GM18511 (cell line): ENCODE results near the gene TRAPPC4.
"Not testable (repeated sequence)": the region's sequence is repeated elsewhere in the genome, so short reads cannot be mapped to it uniquely, and the experiment has no call there.

Source experiments
- ATAC-seq: cut with Tn5 transposase; IDR thresholded peaks from one replicate; pipeline ENCODE4 v1.9.1; 2021; ENCODE audit warnings: mild to moderate bottlenecking, moderate library complexity; ENCODE audit not compliant: unreplicated experiment

The TRAPPC4 gene

DNA sequence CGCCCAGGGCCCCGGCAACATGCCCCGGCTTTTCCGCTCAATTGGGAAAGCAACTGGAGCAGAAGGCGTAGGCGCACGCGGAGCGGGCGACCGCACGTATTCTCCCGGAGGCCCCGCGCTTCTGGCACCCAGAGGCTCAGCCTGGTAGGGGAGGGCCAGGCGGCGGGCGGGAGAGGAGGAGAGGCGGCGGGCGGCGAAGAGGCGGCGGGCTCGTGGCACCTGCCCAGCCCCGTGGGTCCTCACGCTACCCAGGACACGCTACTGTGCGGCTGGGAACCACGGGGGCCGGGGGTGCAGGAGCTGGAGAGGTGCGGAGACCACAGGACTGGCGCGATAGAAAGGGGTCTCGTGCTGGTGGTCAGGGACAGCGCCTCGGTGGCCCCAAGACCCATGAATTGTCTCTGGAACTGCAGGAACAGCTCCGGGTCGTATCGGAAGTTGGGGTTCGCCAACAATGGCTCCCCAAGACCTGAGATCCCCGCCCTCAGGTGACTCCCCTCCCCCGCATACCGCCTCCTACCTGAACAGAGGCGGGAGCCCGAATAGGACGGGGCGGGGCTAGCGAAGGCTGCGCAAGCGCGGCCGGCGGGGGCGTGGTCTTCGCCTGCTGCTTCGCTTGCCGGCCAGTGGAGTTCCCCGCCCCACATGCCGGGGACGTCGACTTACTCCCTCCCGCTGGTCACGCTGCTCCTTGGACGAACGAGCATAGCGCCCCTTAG lies 11.9 kb downstream of the TRAPPC4 start, which contains the start of gene SLC37A4:
Gene SLC37A4, minus strand, starts transcription at position 549 of the 719 bp plus-strand sequence.
- peak; percentile 80 for ATAC-seq

GRCh38 chr11:119031912-119032280 lies 13.3 kb downstream of the TRAPPC4 start:
- ATAC-seq = no peak

DNA sequence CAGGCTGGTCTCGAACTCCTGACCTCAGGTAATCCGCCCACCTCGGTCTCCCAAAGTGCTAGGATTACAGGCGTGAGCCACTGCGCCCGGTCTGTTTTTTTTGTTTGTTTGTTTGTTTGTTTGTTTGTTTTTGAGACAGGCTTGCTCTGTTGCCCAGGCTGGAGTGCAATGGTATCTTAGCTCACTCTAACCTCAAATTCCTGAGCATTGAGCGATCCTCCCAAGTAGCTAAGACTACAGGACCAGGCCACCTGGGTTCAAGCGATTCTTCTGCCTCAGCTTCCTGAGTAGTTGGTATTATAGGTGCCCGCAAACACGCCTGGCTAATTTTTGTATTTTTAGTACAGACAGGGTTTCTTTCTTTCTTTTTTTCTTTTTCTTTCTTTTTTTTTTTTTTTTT lies 14.9 kb downstream of the TRAPPC4 start:
- not testable (repeated sequence) for ATAC-seq

DNA sequence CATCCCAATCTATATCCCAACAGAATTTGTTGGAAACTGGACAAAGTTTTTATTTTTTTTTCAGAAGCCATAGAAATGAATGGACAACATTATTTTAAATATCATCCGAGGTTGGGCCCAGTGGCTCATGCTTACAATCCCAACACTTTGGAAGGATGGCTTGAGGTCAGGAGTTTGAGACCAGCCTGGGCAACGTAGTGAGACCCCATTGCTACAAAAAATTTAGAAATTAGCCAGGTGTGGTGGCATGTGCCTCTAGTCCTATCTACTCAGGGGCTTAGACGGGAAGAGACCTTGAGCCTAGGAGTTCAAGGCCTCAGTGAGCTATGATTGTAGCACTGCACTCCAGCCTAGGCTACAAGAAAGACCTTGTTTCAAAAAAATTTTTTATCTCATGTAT lies 16.2 kb downstream of the TRAPPC4 start:
- ATAC-seq = no peak

GRCh38 chr11:119038884-119039283 lies 20.3 kb downstream of the TRAPPC4 start:
- ATAC-seq = no peak

DNA sequence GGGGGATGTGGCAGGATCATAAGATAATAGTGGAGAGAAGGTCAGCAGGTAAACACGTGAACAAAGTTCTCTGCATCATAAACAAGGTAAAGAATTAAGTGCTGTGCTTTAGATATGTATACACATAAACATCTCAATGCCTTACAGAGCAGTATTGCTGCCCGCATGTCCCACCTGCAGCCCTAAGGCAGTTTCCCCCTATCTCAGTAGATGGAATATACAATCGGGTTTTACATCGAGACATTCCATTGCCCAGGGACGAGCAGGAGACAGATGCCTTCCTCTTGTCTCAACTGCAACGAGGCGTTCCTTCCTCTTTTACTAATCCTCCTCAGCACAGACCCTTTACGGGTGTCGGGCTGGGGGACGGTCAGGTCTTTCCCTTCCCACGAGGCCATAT lies 20.9 kb downstream of the TRAPPC4 start:
- not testable (repeated sequence) for ATAC-seq

- ATAC-seq = no peak
Measured at GRCh38 chr11:119041821-119042514, 23.4 kb downstream of the TRAPPC4 start.

DNA sequence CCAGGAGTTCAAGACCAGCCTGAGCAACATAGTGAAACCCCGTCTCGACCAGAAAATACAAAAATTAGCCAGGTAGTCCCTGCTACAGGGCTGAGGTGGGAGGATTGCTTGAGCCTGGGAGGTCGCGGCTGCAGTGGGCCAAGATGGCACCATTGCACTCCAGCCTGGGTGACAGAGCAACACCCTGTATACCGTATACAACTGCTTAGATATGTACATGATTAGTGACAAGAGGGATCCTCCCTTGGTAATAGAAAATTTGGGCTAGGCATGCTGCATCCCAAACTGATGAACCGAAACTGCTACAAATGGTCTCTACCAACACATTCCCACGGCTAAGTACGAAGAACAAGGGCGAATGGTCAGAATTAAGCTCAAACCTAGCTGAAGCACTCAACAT lies 24.4 kb downstream of the TRAPPC4 start:
- ATAC-seq = no peak

DNA sequence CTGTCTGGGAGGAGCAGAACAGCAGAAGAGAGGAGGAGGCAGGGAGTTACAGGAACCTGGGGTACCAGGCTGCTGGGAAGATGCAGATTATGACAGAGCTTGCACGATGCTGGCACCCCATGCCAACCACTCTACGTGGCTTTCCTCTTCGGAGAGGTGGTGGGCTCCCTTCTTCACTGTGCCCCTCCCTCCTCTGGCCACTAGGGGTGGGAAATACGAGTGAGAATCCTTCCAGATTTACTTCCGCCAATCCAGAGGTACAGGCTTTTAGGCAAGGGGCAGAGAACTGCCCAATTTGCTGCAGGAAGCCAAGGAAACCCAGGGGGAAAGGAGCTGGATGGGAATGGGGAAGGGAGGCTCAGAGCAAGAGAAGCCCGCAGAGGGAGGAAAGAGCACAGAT lies 26.1 kb downstream of the TRAPPC4 start:
- no peak for ATAC-seq

DNA sequence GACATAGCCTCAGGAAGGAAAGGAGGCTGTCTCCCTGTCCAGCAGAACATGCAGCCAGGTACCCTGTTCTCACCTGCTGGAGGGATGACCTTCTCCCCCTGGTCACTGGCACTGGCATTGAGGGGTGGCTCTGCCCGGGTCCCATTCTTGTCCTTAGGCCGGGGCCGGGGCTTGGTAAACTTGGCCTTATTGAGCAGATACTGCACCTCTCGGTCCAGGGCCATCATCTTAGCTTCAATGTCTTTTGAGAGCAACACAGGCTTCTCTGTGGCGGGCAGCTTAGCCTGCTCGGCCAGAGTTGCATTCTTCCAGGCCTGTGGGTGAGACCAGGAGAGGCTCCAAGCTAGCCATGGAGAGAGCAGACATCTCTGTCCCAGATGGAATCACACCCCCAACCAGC lies 27.9 kb downstream of the TRAPPC4 start:
- no peak for ATAC-seq

GRCh38 chr11:119047205-119047604 lies 28.6 kb downstream of the TRAPPC4 start:
- no peak for ATAC-seq

DNA sequence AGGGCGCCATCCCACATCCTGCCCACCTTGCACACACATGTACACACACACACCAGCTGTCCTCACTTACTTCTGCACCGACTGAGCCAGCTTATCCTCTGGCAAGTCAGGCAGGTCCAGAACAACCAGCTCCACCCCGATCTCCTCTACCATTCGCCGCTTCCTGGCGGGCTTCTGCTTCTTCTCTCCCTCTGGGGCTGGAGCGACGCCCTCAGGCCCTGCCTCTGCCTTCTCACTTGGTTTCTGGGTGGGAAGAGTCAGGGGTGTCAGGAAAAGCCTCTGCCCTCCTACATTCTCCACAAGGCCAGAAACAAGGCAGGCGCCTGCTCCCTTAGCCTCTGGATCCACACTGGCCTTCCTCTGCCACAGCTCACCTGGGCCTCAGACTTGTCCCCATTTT lies 30.1 kb downstream of the TRAPPC4 start:
- no peak for ATAC-seq

DNA sequence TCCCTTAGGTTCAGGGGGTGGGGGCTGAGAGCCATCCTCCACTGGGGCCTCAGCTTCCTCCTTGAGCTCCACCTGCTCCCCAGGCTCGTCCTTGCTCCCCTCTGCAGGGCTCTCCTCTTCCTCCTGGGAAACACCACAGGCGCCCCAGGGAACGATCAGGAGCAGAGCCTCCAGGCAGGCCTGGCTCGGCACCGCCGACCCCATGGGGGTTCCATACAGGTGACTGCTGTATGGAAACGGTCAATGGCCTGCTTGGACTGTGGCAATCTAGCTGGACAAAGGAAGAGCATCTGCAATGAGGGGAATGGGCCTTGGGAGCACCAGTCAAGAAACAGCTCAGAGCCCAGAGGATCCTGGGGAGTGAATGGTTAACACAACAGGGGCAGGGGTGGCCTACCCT lies 30.5 kb downstream of the TRAPPC4 start:
- no peak for ATAC-seq

GRCh38 chr11:119051440-119052162 lies 33.0 kb downstream of the TRAPPC4 start:
- peak; percentile 72 for ATAC-seq

DNA sequence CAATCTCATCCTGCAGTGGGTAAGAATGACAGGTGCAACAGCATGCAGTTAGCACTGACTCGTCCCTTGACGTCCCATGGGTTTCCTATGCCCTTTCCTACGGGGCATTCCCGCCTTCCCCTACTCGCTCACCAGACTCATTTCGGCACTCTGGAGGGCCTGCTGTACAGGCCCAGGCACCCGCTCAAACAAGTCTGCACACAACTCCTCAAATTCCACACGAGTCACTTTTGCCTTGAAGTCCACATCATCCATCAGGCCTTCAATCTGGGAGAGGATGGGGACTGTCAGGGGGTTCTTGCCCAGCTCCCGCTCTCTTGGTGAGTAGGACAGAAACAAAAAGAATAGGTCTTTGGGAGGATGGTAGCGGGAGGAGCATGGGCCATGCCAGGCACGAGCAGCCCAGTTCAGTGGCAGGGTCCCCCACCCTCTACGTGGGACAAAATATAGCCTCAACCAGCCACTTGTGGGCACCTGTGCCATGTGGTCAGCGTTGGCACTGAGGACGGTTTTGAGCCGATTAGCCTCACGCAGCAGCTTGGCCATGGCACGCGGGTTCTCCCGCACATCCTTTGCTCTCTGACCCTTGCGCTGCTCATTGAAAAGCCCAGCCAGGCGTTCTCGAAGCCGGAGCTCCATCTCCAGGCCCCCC lies 33.7 kb downstream of the TRAPPC4 start:
- no peak for ATAC-seq

GRCh38 chr11:119054418-119054817 lies 35.9 kb downstream of the TRAPPC4 start:
- ATAC-seq = no peak

- ATAC-seq = no peak
Measured at GRCh38 chr11:119055901-119056300, 37.3 kb downstream of the TRAPPC4 start.

GRCh38 chr11:119056421-119056999 lies 37.9 kb downstream of the TRAPPC4 start:
- peak; percentile 19 for ATAC-seq

DNA sequence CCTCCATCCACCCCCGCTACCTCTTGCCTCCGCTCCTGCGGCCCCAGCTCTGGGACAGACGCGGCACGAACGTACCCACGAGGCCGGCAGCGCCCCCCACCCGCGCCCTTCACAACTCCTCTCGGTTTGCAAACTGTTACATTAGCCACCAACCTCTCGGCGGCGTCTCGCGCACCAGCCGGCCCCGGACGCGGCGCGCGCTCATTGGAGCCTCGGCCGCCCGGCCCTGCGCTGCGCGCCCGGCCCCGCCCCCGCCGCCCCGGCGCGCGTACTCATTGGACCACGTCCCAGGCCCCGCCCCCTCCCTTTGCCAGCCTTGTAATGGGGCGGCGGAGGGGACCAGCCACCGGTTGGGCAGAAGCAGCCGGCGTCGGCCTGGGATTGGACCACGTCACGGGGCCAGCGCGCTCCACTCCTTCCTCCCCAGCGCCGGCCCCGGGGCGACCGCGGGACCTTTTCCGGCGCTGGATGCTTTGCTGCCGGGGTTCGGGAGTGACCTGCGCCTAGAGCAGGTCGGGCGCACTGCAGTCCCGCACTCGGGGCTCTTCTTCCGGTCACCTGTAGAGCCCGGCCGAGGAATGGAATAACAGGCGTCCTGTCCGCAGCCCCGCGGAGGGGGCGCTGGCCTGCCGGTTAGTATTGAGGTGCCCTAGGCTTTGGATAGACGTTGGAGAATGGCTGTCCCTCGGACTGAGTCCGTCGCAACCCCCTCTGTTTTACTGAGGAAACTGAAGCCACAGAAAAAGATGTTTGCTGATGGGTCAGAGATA lies 38.6 kb downstream of the TRAPPC4 start, which contains the start of gene HYOU1:
Gene HYOU1, minus strand, starts transcription at position 206 of the 770 bp plus-strand sequence. CDS start 1,045 bp downstream, outside the sequence.
- ATAC-seq = peak; percentile 94

DNA sequence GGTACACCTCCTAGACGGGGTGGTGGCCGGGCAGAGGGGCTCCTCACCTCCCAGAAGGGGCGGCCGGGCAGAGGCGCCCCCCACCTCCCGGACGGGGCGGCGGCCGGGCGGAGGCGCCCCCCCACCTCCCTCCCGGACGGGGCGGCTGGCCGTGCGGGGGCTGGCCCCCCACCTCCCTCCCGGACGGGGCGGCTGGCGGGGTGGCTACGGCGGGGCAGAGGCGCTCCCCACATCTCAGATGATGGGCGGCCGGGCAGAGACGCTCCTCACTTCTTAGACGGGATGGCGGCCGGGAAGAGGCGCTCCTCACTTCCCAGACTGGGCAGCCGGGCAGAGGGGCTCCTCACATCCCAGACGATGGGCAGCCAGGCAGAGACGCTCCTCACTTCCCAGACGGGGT lies 40.6 kb downstream of the TRAPPC4 start:
- ATAC-seq = not testable (repeated sequence)
